ENCODE data around the gene ELMO1.

The ELMO1 gene

GRCh38 chr7:37419496-37419895, 29.2 kb downstream of the ELMO1 start:
- no peak for FAIRE-seq
- TF ChIP-seq CTCF (IDR thresholded peaks at IDR 0.05; ENCODE audit: insufficient read depth, missing control alignments): no peak
- DNase-seq (ENCODE audit: insufficient read length, low spot score): no peak

- no peak for FAIRE-seq
- TF ChIP-seq CTCF (IDR thresholded peaks at IDR 0.05; ENCODE audit: insufficient read depth, missing control alignments): no peak
Observed at GRCh38 chr7:37418381-37418780, 30.3 kb downstream of the ELMO1 start.

GRCh38 chr7:37417107-37417474, 31.6 kb downstream of the ELMO1 start:
- DNase-seq (ENCODE audit: insufficient read length, low spot score) (no peak), FAIRE-seq (no peak)
- TF ChIP-seq CTCF (IDR thresholded peaks at IDR 0.05; ENCODE audit: insufficient read depth, missing control alignments): no peak

More at GRCh38 chr7:37418381-37418780, 30.3 kb downstream of the ELMO1 start:
- no peak for DNase-seq (ENCODE audit: insufficient read length, low spot score)

- DNase-seq (ENCODE audit: insufficient read length, low spot score) (no peak), FAIRE-seq (no peak)
- TF ChIP-seq CTCF (IDR thresholded peaks at IDR 0.05; ENCODE audit: insufficient read depth, missing control alignments): no peak
Observed at GRCh38 chr7:37416378-37417106, 32.1 kb downstream of the ELMO1 start.

- no peak for DNase-seq (ENCODE audit: insufficient read length, low spot score)
- TF ChIP-seq CTCF (IDR thresholded peaks at IDR 0.05; ENCODE audit: insufficient read depth, missing control alignments): no peak
- no peak for FAIRE-seq
Observed at GRCh38 chr7:37415629-37416028, 33.0 kb downstream of the ELMO1 start.

GRCh38 chr7:37414352-37414983, 34.2 kb downstream of the ELMO1 start:
- FAIRE-seq (no peak), DNase-seq (ENCODE audit: insufficient read length, low spot score) (no peak)
- no peak for TF ChIP-seq CTCF (IDR thresholded peaks at IDR 0.05; ENCODE audit: insufficient read depth, missing control alignments)

- no peak for DNase-seq (ENCODE audit: insufficient read length, low spot score)
- TF ChIP-seq CTCF (IDR thresholded peaks at IDR 0.05; ENCODE audit: insufficient read depth, missing control alignments): no peak
- FAIRE-seq: no peak
Observed at GRCh38 chr7:37411444-37412034, 37.1 kb downstream of the ELMO1 start.
